Activated CD8-positive, alpha-beta T cell treated with anti-CD3 and anti-CD28 coated beads for 36 hours (primary cell): ENCODE results near the gene IREB2. TPM values are rescaled to one million over a fixed set of nuclear protein-coding genes. Genes with fewer than 3 reads are reported as not detected.
A peak's percentile ranks its signal among the peaks of the same experiment; 100 is the strongest.

Experiments used
- ATAC-seq: fragments of 200-7000 bp; cut with Tn5 transposase; one replicate; pipeline ENCODE4 v1.10.0; 2021; ENCODE audit warnings: mild to moderate bottlenecking, moderate library complexity
- CTCF ChIA-PET: fragments of 350-600 bp; sonication (Branson Sonifier 250); formaldehyde crosslinking; loops from one replicate; lab custom pipeline; 2021; ENCODE audit warnings: antibody characterized with exemption; lab: Charles Lee
- POLR2A ChIA-PET: fragments of 350-600 bp; sonication (Branson Sonifier 250); formaldehyde crosslinking; loops from one replicate; lab custom pipeline; 2021; ENCODE audit warnings: antibody characterized with exemption; lab: Charles Lee
- DNase-seq: peaks from one replicate; pipeline ENCODE4 v3.0.0-alpha.2; 2020
- H3K27ac Mint-ChIP-seq: one replicate; pipeline ENCODE4 v1.8.0; 2021; ENCODE audit warnings: mild to moderate bottlenecking, mixed read lengths
- H3K27me3 Mint-ChIP-seq: one replicate; pipeline ENCODE4 v1.8.0; 2021; ENCODE audit warnings: mixed read lengths
- H3K36me3 Mint-ChIP-seq: one replicate; pipeline ENCODE4 v1.8.0; 2021; ENCODE audit warnings: low read depth, mixed read lengths
- H3K4me1 Mint-ChIP-seq: one replicate; pipeline ENCODE4 v1.8.0; 2021; ENCODE audit warnings: low read depth, mixed read lengths
- H3K4me3 Mint-ChIP-seq: one replicate; pipeline ENCODE4 v1.8.0; 2021; ENCODE audit warnings: mild to moderate bottlenecking, moderate library complexity, mixed read lengths
- H3K9me3 Mint-ChIP-seq: one replicate; pipeline ENCODE4 v1.8.0; 2021; ENCODE audit warnings: mixed read lengths
- intact Hi-C: fragments of 100-400 bp; cut with micrococcal nuclease; formaldehyde crosslinking; loops from one replicate; pipeline ENCODE4 v1.10.0; 2022
- total RNA-seq, 2 experiments: library from RNA; stranded (reverse); gene quantifications; one replicate each; pipeline ENCODE4 v1.2.3, GENCODE V29; 2021
- TF ChIP-seq, protein P1 (sequence below): fragments of 200-600 bp; IDR thresholded peaks from one replicate; pipeline ENCODE4 v1.8.0; 2022; ENCODE audit warnings: antibody characterized with exemption, mild to moderate bottlenecking

Gene IREB2
- total RNA-seq, 2 experiments from 2014 or later, result 68.2 to 78.7 TPM

DNA sequence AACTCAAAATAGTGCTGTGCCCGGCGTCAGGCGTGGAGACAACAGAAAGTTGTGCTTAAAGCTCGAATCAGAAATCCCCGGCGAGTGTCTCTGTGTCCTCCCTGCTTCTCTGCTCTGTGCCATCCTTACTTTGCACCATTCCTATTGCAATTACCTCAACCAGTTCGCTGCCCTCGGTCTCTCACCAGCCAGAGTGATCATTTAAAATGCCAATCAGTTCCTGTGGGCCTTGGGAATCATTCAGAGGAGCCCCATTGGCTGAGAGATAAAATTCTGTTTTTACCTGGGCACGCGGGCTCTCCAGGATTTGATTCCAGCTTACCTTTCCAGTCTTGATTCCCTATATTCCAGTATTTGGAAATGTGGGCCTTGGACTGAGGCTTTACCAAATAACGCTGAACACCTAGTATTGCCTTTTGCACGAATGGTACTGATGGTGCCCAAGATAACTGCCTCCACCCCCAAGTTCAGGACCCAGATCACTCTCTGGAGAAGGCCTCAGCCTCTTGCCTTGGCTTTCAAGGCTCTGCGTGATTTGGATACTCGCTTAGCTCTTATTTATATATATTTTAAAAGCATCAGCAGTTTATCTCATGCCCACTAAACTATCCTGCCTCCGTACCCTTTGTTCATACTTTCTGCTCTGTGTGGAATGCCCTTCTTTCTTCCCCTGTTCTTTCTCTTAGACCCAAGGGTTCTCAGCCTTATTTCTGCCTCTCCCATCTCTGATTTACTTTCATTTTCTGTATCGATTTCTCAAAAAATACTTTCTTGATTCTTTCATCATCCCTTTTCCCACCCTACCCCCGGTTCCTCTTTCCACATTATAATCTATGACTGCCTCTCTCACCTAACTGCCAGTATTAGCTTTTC is 103.1 kb downstream of the IREB2 start:
- H3K4me1 Mint-ChIP-seq, result peaks cover 24% of the 10 kb centered on the region
- ChIA-PET CTCF (interaction anchor here (1.2 to 1.5 kb wide), 3 partner anchors 12 to 47 kb away, joined by 3 to 4 read pairs (median 3); no protein-coding TSS in a partner anchor), POLR2A (interaction anchor here (0.6 to 2.8 kb wide), 13 partner anchors 8 to 505 kb away, joined by 3 to 19 read pairs (median 4); partner anchors contain the start of genes HYKK and IREB2)
- TF ChIP-seq, protein P1, sequence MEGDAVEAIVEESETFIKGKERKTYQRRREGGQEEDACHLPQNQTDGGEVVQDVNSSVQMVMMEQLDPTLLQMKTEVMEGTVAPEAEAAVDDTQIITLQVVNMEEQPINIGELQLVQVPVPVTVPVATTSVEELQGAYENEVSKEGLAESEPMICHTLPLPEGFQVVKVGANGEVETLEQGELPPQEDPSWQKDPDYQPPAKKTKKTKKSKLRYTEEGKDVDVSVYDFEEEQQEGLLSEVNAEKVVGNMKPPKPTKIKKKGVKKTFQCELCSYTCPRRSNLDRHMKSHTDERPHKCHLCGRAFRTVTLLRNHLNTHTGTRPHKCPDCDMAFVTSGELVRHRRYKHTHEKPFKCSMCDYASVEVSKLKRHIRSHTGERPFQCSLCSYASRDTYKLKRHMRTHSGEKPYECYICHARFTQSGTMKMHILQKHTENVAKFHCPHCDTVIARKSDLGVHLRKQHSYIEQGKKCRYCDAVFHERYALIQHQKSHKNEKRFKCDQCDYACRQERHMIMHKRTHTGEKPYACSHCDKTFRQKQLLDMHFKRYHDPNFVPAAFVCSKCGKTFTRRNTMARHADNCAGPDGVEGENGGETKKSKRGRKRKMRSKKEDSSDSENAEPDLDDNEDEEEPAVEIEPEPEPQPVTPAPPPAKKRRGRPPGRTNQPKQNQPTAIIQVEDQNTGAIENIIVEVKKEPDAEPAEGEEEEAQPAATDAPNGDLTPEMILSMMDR, result no peak
- H3K36me3 Mint-ChIP-seq, result peaks cover 44% of the 10 kb centered on the region
- peak overlapping the region; percentile 98 for H3K4me3 Mint-ChIP-seq
- peak overlapping the region; percentile 99 for H3K27ac Mint-ChIP-seq
- intact Hi-C loops, result no loop called here
- H3K9me3 Mint-ChIP-seq, result no peaks in the 10 kb centered on the region
- DNase-seq, result peak; percentile 38
- peak; percentile 29 for ATAC-seq
- H3K27me3 Mint-ChIP-seq, result no peaks in the 10 kb centered on the region

DNA sequence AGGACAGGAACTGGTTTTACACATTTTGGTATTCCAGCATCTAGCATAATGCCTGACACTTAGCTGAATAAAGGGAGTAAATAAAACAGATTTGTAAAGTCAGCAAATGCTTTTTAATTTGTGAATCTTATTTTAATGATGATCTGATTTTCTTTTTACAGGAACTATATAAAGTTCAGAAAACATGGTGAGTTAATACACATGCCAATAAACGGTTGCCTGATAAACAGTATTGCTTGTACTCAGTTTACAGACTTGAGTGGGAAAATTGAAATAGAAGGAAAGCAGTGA is 103.7 kb downstream of the IREB2 start:
- no peak for DNase-seq
- peak overlapping the region; percentile 99 for H3K27ac Mint-ChIP-seq
- intact Hi-C loops, result no loop called here
- ChIA-PET CTCF (interaction anchor here (1.2 to 1.5 kb wide), 2 partner anchors 12 to 27 kb away, joined by 3 to 4 read pairs; no protein-coding TSS in a partner anchor), POLR2A (interaction anchor here (1.4 to 2.8 kb wide), 3 partner anchors 27 to 81 kb away, joined by 5 to 12 read pairs (median 6); partner anchors contain the start of gene HYKK)
- TF ChIP-seq, protein P1, result no peak
- peak overlapping the region; percentile 98 for H3K4me3 Mint-ChIP-seq
- H3K4me1 Mint-ChIP-seq, result peaks cover 24% of the 10 kb centered on the region
- ATAC-seq, result no peak
- H3K36me3 Mint-ChIP-seq, result peaks cover 48% of the 10 kb centered on the region
- no peaks in the 10 kb centered on the region for H3K27me3 Mint-ChIP-seq
- H3K9me3 Mint-ChIP-seq, result no peaks in the 10 kb centered on the region

DNA sequence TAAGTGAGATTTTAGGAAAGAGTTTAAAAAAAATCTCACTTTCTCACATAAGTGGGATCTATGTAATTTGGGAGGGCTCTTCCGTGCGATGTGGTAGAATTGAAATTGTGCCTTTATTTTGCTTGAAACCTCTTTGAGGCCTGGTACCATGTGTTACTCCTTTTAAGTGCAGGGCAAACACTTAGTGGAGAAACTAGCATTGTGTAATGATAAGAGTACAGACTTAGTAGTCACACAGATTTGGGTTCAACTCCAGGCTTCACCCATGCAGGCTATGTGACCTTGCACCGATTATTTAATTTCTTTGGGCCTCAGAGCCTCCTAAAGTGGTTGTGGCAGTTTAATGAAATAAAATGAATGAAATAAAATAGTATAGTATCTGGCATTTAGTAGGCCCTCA is 104.6 kb downstream of the IREB2 start:
- peaks cover 24% of the 10 kb centered on the region for H3K4me1 Mint-ChIP-seq
- ATAC-seq, result no peak
- H3K4me3 Mint-ChIP-seq, result peak overlapping the region; percentile 98
- no peaks in the 10 kb centered on the region for H3K27me3 Mint-ChIP-seq
- no peaks in the 10 kb centered on the region for H3K9me3 Mint-ChIP-seq
- TF ChIP-seq, protein P1, result no peak
- ChIA-PET CTCF (no interaction called here), POLR2A (no interaction called here)
- intact Hi-C loops, result no loop called here
- no peak for DNase-seq
- H3K27ac Mint-ChIP-seq, result peak overlapping the region; percentile 43
- peaks cover 51% of the 10 kb centered on the region for H3K36me3 Mint-ChIP-seq

DNA sequence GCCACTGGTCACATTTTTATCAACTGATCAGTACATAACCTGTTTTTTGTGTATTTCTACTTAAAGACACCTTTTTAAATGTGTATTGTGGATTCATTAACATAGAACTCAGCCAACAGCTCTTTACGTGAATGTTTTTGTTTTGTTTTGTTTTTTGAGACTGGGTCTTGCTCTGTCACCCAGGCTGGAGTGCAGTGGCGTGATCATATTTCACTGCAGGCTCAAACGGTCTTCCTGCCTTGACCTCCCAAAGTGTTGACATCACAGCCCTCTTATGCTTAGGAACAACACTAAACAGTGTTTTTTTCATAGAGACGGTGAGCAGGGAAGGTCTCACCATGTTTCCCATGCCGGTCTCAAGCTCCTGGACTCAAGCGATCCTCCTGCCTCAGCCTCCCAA is 112.2 kb downstream of the IREB2 start:
- Mint-ChIP-seq H3K27me3 (no peaks in the 10 kb centered on the region), H3K36me3 (peaks cover 39% of the 10 kb centered on the region), H3K27ac (no peak overlapping the region), H3K4me1 (peaks cover 3% of the 10 kb centered on the region), H3K4me3 (no peak overlapping the region), H3K9me3 (no peaks in the 10 kb centered on the region)
- CTCF ChIA-PET, result no interaction called here
- TF ChIP-seq, protein P1, result no peak
- ATAC-seq (no peak), DNase-seq (no peak)
- intact Hi-C loops, result no loop called here
- POLR2A ChIA-PET, result interaction anchor here (1.4 to 2.2 kb wide), 2 partner anchors 15 to 100 kb away, joined by 4 read pairs; partner anchors contain the start of gene CHRNA5

DNA sequence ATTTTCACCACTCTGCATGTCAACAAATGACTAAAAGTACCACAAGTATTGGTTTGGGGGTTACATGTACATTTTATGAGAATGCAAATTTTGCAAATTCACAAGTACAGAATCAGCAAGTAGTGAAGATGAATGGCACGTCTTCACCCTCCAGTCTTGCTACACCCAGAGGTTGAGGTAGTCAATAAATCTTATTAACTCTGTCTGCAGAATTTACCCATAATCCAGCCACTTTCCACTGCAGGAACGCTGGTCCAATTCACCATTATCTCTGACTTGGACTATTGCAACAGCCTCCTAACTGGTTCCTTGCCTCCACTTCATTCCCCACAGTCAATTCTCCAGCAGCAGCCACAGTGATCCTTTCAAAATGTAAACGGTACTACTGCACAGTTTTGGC is 112.8 kb downstream of the IREB2 start:
- Mint-ChIP-seq H3K4me1 (no peaks in the 10 kb centered on the region), H3K36me3 (peaks cover 33% of the 10 kb centered on the region), H3K27ac (no peak overlapping the region), H3K4me3 (no peak overlapping the region), H3K27me3 (no peaks in the 10 kb centered on the region), H3K9me3 (no peaks in the 10 kb centered on the region)
- DNase-seq, result no peak
- POLR2A ChIA-PET, result interaction anchor here (1.4 kb wide), 1 partner anchor 15 kb away, joined by 4 read pairs; the partner anchor contains the start of gene CHRNA5
- CTCF ChIA-PET, result no interaction called here
- intact Hi-C loops, result no loop called here
- ATAC-seq, result no peak
- TF ChIP-seq, protein P1, result no peak
